ENCODE results near the gene BLM. TPM values are rescaled to one million over a fixed set of nuclear protein-coding genes. Genes with fewer than 3 reads are reported as not detected.

BLM gene
- total RNA-seq, 1 donor from 2014 or later, result 3.7 TPM

DNA sequence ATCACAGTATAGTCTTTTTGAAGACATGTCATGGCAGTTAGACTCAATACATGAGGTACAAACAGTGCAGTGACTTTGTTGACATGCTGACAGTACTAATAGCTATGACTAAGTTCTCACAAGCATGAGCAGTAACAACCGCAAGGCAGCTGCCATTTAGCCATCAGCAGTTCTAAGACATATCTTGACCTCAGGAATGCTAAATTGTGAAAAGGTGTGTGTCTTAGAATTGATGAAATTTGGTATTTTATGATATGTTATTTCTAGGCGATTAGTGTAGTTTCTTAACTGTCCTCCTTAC lies 90.6 kb downstream of the BLM start:
- Histone ChIP-seq H3K4me1 (ENCODE audit: insufficient read depth, low read length) (no peaks in the 10 kb centered on the region), H3K79me2 (ENCODE audit: insufficient read depth, low read length) (no peaks in the 10 kb centered on the region), H3K27ac (ENCODE audit: low read depth, low read length) (no peak overlapping the region), H3K4me2 (ENCODE audit: low read length) (no peak overlapping the region), H3K9me3 (ENCODE audit: insufficient read depth, low read depth, low read length) (no peaks in the 10 kb centered on the region), H3K36me3 (ENCODE audit: insufficient read depth, low read length) (peaks cover 3% of the 10 kb centered on the region), H2AFZ (ENCODE audit: low read depth, low read length) (no peak overlapping the region), H3K9ac (ENCODE audit: low read length) (no peak overlapping the region), H3K27me3 (ENCODE audit: insufficient read depth, low read length) (no peaks in the 10 kb centered on the region), H4K20me1 (ENCODE audit: insufficient read depth, low read length) (no peaks in the 10 kb centered on the region), H3K4me3 (ENCODE audit: insufficient read depth, low read depth, low read length) (no peak overlapping the region)
- no peaks in the 10 kb centered on the region for H3K36me3 Mint-ChIP-seq (ENCODE audit: low read depth, unreplicated experiment)
- no peaks in the 10 kb centered on the region for H3K9me3 Mint-ChIP-seq (ENCODE audit: unreplicated experiment)
- TF ChIP-seq, protein P1, sequence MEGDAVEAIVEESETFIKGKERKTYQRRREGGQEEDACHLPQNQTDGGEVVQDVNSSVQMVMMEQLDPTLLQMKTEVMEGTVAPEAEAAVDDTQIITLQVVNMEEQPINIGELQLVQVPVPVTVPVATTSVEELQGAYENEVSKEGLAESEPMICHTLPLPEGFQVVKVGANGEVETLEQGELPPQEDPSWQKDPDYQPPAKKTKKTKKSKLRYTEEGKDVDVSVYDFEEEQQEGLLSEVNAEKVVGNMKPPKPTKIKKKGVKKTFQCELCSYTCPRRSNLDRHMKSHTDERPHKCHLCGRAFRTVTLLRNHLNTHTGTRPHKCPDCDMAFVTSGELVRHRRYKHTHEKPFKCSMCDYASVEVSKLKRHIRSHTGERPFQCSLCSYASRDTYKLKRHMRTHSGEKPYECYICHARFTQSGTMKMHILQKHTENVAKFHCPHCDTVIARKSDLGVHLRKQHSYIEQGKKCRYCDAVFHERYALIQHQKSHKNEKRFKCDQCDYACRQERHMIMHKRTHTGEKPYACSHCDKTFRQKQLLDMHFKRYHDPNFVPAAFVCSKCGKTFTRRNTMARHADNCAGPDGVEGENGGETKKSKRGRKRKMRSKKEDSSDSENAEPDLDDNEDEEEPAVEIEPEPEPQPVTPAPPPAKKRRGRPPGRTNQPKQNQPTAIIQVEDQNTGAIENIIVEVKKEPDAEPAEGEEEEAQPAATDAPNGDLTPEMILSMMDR (IDR thresholded peaks at IDR 0.05; ENCODE audit: insufficient read depth, low read depth, low read length), result no peak
- no peak for TF ChIP-seq EZH2 (IDR thresholded peaks at IDR 0.05; ENCODE audit: insufficient read depth, low read length)
- H3K4me1 Mint-ChIP-seq (ENCODE audit: low read depth, unreplicated experiment), result peaks cover 19% of the 10 kb centered on the region
- FAIRE-seq, result no peak
- H3K27ac Mint-ChIP-seq (ENCODE audit: unreplicated experiment), result no peak overlapping the region
- no peak for DNase-seq (ENCODE audit: low read depth)
- no peaks in the 10 kb centered on the region for H3K27me3 Mint-ChIP-seq (ENCODE audit: low read depth, unreplicated experiment)
- H3K4me3 Mint-ChIP-seq (ENCODE audit: unreplicated experiment), result no peak overlapping the region

DNA sequence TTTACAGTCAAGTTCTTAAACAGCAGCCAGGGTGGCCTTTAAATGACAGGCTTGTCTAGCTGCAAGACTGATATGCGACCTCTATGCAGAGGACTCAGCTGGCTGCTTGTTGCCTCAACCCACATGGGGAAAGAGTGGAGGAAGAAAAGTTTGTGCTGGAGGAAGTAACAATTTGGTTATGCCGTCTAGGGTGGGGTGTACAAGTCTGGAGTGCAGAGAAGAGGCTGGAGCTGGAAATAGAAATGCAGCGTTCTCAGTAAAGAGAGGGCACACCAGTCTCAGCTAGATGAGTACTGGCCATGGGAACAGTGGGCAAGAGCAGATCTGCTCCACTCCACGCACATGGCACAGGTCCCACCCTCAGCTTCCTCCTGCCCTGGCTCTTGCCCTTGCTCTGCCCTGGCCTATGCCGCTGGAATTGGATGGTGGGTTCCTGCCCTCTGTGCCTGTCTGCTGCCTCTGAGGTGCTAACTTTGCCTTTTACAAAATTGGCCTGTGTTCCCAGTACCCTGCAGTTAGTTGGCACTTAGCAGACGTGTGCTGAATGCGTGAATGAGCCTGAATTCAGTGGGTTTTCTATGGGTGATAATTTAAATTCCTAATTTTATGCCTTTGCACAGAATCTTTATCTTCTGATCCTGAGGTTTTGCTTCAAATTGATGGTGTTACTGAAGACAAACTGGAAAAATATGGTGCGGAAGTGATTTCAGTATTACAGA lies 91.5 kb downstream of the BLM start:
- FAIRE-seq (no peak), DNase-seq (ENCODE audit: low read depth) (no peak)
- Histone ChIP-seq H3K4me3 (ENCODE audit: insufficient read depth, low read depth, low read length) (no peak overlapping the region), H4K20me1 (ENCODE audit: insufficient read depth, low read length) (no peaks in the 10 kb centered on the region), H3K27me3 (ENCODE audit: insufficient read depth, low read length) (no peaks in the 10 kb centered on the region), H3K36me3 (ENCODE audit: insufficient read depth, low read length) (peaks cover 3% of the 10 kb centered on the region), H3K27ac (ENCODE audit: low read depth, low read length) (no peak overlapping the region), H3K79me2 (ENCODE audit: insufficient read depth, low read length) (no peaks in the 10 kb centered on the region), H3K9me3 (ENCODE audit: insufficient read depth, low read depth, low read length) (no peaks in the 10 kb centered on the region), H3K9ac (ENCODE audit: low read length) (no peak overlapping the region), H3K4me1 (ENCODE audit: insufficient read depth, low read length) (no peaks in the 10 kb centered on the region), H3K4me2 (ENCODE audit: low read length) (no peak overlapping the region), H2AFZ (ENCODE audit: low read depth, low read length) (no peak overlapping the region)
- Mint-ChIP-seq H3K4me3 (ENCODE audit: unreplicated experiment) (no peak overlapping the region), H3K4me1 (ENCODE audit: low read depth, unreplicated experiment) (peaks cover 20% of the 10 kb centered on the region), H3K27me3 (ENCODE audit: low read depth, unreplicated experiment) (no peaks in the 10 kb centered on the region), H3K27ac (ENCODE audit: unreplicated experiment) (no peak overlapping the region), H3K9me3 (ENCODE audit: unreplicated experiment) (no peaks in the 10 kb centered on the region), H3K36me3 (ENCODE audit: low read depth, unreplicated experiment) (no peaks in the 10 kb centered on the region)
- no peak for TF ChIP-seq EZH2 (IDR thresholded peaks at IDR 0.05; ENCODE audit: insufficient read depth, low read length)

- Mint-ChIP-seq H3K9me3 (ENCODE audit: unreplicated experiment) (no peaks in the 10 kb centered on the region), H3K4me1 (ENCODE audit: low read depth, unreplicated experiment) (peaks cover 21% of the 10 kb centered on the region), H3K36me3 (ENCODE audit: low read depth, unreplicated experiment) (no peaks in the 10 kb centered on the region), H3K4me3 (ENCODE audit: unreplicated experiment) (no peak overlapping the region), H3K27me3 (ENCODE audit: low read depth, unreplicated experiment) (no peaks in the 10 kb centered on the region), H3K27ac (ENCODE audit: unreplicated experiment) (no peak overlapping the region)
- DNase-seq (ENCODE audit: low read depth), result no peak
- Histone ChIP-seq H4K20me1 (ENCODE audit: insufficient read depth, low read length) (no peaks in the 10 kb centered on the region), H3K4me3 (ENCODE audit: insufficient read depth, low read depth, low read length) (no peak overlapping the region), H3K27ac (ENCODE audit: low read depth, low read length) (no peak overlapping the region), H3K9me3 (ENCODE audit: insufficient read depth, low read depth, low read length) (no peaks in the 10 kb centered on the region), H3K27me3 (ENCODE audit: insufficient read depth, low read length) (no peaks in the 10 kb centered on the region), H3K4me2 (ENCODE audit: low read length) (no peak overlapping the region), H3K4me1 (ENCODE audit: insufficient read depth, low read length) (no peaks in the 10 kb centered on the region), H3K79me2 (ENCODE audit: insufficient read depth, low read length) (no peaks in the 10 kb centered on the region), H2AFZ (ENCODE audit: low read depth, low read length) (no peak overlapping the region), H3K36me3 (ENCODE audit: insufficient read depth, low read length) (peaks cover 3% of the 10 kb centered on the region), H3K9ac (ENCODE audit: low read length) (no peak overlapping the region)
- TF ChIP-seq EZH2 (IDR thresholded peaks at IDR 0.05; ENCODE audit: insufficient read depth, low read length), result no peak
- TF ChIP-seq, protein P1 (IDR thresholded peaks at IDR 0.05; ENCODE audit: insufficient read depth, low read depth, low read length), result no peak
- no peak for FAIRE-seq
These were observed 92.4 kb downstream of the BLM start for GRCh38 chr15:90809536-90809935.

All from astrocyte (in vitro differentiated cells and primary cell).